ENCODE results near the gene IFNAR2.
"Not testable (repeated sequence)": the region's sequence is repeated elsewhere in the genome, so short reads cannot be mapped to it uniquely, and the experiment has no call there.

The IFNAR2 gene

DNA sequence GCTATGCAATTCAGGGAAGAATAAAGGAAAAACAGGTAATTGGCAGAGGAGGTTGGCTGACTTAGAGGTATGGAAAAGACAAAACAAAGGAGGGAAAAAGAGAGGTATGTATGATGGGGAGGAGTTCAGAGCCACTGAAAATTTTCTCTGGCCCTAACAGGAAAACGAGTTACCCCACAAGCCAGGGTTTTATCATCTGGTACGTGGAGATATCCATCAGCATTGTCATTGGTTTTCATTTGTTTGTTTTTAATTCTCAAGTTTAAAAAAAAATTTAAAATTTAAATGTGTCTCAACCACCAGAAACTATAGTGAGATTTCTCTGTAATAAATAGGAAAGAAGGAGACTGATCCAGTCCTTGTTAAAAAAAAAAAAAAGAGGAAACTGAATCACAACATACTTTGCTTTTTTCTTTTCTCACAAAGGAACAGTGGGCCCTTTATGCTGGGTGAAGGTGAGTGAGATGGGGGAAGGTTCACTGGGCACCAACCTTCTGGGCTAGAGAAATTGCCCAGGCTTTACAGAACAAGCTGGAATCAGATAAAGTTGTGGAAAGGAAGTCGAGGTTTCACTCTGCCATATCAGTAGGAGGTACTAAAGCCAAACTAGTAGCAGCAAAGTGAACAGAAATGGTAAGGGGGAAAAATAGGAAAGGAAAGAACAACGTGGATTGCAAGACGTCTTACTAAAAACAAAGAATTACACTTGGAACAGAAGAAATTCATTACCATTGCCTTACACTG lies 2.7 kb downstream of the IFNAR2 start:
- DNase-seq (ENCODE audit: low spot score in 2 of 2): no peak
- Mint-ChIP-seq H3K4me1 (peaks cover 61% of the 10 kb centered on the region), H3K4me3 (peak overlapping the region; percentile 77), H3K9me3 (no peaks in the 10 kb centered on the region), H3K27ac (peak overlapping the region; percentile 64), H3K36me3 (peaks cover 39% of the 10 kb centered on the region)
- ATAC-seq: no peak

DNA sequence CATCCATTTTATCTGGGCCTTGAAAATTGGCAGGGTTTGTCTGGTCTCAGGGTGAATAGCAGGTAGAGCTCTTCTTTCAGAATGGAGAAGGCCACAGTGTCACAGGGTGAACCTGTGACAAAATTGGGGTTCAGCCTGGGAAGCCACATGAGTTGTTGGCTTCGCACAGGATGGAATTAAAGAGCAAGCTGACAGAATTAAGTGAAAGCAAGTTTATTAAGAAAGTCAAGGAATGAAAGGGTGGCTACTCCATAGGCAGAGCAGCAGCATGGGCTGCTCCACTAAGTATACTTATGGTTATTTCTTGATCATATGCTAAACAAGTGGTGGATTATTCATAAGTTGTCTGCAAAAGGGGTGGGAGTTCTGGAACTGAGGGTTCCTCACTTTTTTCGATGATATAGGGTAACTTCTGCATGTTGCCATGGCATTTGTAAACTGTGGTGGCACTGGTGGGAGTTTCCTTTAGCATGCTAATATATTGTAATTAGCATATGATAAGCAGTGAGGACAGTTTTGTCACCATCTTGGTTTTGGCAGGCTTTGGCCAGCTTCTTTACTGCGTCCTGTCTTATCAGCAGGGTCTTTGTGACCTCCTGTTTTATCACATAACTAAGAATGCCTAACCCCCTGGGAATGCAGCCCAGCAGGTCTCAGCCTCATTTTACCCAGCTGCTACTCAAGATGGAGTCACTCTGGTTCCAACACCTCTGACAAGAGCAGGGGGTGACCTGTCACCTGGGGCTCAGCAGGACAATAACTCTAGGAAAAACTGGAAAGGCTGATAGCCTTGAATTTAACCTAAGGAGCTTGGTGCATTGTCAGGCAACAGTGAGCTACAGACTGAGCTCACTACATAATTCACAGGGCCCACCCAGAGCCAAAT lies 5.1 kb downstream of the IFNAR2 start:
- H3K4me3 Mint-ChIP-seq: no peak overlapping the region
- peak overlapping the region; percentile 9 for H3K27ac Mint-ChIP-seq
- no peaks in the 10 kb centered on the region for H3K9me3 Mint-ChIP-seq
- DNase-seq (ENCODE audit: low spot score in 2 of 2) (peak in 1 of 2 donors; percentile 37), ATAC-seq (peak; percentile 8)
- peaks cover 41% of the 10 kb centered on the region for H3K36me3 Mint-ChIP-seq
- H3K4me1 Mint-ChIP-seq: peaks cover 74% of the 10 kb centered on the region

DNA sequence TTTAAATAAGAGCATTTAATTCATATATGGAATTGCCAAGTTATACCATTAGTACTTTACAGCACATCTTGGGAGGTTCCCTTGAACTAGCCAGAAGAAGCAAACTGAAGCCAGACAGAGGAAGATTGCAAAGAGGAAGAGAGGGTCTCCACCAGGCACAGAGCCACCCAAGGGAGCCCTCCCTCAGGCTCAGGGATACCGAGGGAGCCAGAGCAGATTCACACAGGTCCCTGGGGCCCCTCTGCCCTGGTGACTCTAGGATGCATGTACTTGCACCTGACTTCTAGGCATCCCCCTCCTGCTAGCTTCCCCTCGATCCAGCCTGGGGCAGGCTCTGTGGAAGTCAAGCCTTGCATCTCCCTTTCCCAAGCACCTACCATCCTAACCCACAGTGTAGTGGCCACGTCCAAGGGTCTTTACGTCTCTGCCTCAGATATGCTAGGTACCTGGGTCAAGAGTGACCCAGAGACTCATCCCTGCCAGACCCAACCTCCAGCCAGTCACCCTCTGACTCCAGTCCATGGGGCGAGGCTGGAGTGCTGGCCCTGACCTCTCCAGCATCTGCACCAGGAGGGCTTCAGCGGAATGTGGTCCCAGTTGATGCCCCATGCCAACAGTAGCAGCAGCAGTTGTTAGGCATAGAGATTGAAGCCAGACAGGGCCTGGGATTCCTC lies 6.4 kb downstream of the IFNAR2 start:
- DNase-seq (ENCODE audit: low spot score in 2 of 2) (no peak), ATAC-seq (no peak)
- H3K36me3 Mint-ChIP-seq: peaks cover 39% of the 10 kb centered on the region
- peaks cover 78% of the 10 kb centered on the region for H3K4me1 Mint-ChIP-seq
- no peaks in the 10 kb centered on the region for H3K9me3 Mint-ChIP-seq
- H3K27ac Mint-ChIP-seq: no peak overlapping the region
- peak overlapping the region; percentile 55 for H3K4me3 Mint-ChIP-seq

DNA sequence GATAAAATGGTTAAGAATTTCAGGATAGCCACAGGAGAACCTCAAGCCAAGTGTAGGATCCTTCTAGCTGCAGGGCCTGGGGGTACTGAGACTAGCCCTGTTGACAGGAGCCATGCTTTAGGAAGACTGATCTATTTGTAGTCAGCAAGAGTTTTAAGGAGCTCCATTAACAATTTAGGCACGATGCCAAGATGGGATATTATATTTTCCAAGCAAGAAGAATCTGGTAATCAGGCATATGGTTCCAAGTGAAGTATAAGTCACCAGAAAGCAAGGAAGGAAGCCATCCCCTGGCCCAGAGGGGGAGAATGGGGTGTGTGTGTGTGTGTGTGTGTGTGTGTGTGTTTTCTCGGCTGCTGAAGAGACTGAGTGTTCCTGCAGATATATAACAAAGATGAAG lies 7.0 kb downstream of the IFNAR2 start:
- ATAC-seq (no peak), DNase-seq (ENCODE audit: low spot score in 2 of 2) (no peak)
- Mint-ChIP-seq H3K27ac (no peak overlapping the region), H3K4me3 (peak overlapping the region; percentile 55), H3K36me3 (peaks cover 33% of the 10 kb centered on the region), H3K9me3 (no peaks in the 10 kb centered on the region), H3K4me1 (peaks cover 79% of the 10 kb centered on the region)

DNA sequence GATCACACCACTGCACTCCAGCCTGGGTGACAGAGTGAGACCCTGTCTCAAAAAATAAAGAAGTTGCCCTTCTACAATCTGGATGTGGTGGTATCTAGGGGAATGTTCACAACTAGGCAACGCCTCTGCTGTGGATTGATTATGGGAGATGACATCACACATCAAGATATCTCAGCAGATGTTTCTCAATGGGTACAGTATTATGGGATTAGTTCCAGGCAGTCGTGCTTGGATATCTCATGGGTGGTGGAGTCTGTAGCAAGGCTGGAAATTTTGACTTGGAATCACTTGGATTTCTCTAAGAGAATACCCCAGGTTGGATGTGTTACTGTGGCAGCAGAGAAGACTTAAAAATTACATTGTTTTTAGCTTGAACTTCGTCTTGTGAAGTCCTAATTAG lies 7.7 kb downstream of the IFNAR2 start:
- ATAC-seq: no peak

DNA sequence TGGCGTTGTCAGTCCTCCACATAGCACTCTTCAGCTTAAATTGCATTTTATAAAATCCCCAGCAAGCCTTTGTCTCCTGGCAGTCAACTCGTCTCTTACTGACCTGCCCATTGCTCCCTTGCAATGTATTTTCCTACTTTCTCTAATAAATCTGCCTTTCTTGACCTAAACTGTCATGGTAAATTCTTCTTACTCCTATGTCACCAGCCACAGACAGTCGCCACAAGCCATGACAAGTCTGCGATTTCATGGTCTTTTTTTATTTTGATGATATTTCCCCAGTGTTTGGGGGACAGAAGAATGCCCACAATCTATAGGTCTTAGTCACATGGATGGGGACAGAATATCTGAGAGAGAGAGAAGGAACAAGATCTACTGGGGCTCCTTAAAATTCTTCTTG lies 8.4 kb downstream of the IFNAR2 start:
- Mint-ChIP-seq H3K4me3 (peak overlapping the region; percentile 55), H3K27ac (peak overlapping the region; percentile 77), H3K4me1 (peaks cover 72% of the 10 kb centered on the region), H3K9me3 (no peaks in the 10 kb centered on the region), H3K36me3 (peaks cover 27% of the 10 kb centered on the region)
- DNase-seq (ENCODE audit: low spot score in 2 of 2) (no peak), ATAC-seq (peak; percentile 87)

More for the DNA sequence above, 7.7 kb downstream of the IFNAR2 start:
- Mint-ChIP-seq H3K9me3 (no peaks in the 10 kb centered on the region), H3K4me3 (peak overlapping the region; percentile 55), H3K4me1 (peaks cover 78% of the 10 kb centered on the region), H3K36me3 (peaks cover 31% of the 10 kb centered on the region), H3K27ac (peak overlapping the region; percentile 77)
- DNase-seq (ENCODE audit: low spot score in 2 of 2): no peak

DNA sequence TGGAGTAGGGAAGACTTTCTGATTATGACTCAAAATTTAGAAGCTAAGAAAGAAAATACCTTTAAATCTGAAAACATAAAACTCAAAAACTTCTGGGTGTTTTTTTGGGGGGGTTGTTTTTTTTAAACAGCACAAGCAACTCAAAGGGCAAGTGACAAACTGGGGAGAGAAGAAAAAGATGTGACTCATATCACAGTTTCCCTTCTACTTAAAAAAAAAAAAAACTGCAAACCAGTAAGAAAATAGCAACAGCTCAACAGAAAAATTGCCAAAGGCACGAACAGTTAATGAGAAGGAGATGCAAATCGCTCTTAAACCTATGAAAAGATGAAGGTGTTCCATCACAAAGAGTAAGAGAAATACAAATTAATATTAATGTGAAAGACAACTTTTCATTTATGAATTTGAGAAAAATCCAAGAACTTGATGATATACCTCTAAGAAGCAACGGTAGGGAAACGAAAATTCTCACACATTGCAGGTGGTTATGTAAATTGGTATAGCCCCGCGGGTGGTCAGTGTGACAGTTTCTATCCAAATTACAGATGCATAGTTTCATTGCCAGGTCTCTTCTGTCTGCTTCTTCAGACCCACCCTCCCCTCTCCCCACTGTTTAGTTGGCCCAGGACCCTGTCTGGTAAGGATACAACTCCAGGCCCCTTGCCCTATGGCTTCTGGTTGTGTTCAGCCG lies 9.0 kb downstream of the IFNAR2 start:
- H3K9me3 Mint-ChIP-seq: no peaks in the 10 kb centered on the region
- peaks cover 28% of the 10 kb centered on the region for H3K36me3 Mint-ChIP-seq
- H3K4me1 Mint-ChIP-seq: peaks cover 71% of the 10 kb centered on the region
- H3K27ac Mint-ChIP-seq: peak overlapping the region; percentile 77
- peak overlapping the region; percentile 55 for H3K4me3 Mint-ChIP-seq
- no peak for DNase-seq (ENCODE audit: low spot score in 2 of 2)
- peak; percentile 80 for ATAC-seq

DNA sequence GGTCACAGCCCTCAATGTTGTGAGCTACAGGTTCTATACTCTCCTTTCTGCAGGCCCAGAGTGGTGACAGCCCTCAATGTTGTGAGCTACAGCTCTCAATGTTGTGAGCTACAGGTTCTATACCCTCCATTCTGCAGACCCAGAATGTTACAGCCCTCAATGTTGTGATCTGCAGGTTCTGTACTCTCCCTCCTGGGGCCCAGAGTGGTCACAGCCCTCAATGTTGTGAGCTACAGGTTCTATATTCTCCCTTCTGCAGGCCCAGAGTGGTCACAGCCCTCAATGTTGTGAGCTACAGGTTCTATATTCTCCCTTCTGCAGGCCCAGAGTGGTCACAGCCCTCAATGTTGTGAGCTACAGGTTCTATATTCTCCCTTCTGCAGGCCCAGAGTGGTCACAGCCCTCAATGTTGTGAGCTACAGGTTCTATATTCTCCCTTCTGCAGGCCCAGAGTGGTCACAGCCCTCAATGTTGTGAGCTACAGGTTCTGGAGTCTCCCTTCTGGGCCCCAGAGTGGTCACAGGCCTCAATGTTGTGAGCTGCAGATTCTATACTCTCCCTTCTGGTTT lies 9.9 kb downstream of the IFNAR2 start:
- Mint-ChIP-seq H3K36me3 (peaks cover 34% of the 10 kb centered on the region), H3K4me3 (peak overlapping the region; percentile 55), H3K4me1 (peaks cover 71% of the 10 kb centered on the region), H3K27ac (peak overlapping the region; percentile 77)
- ATAC-seq; H3K9me3 Mint-ChIP-seq; DNase-seq (ENCODE audit: low spot score in 2 of 2): not testable (repeated sequence)

DNA sequence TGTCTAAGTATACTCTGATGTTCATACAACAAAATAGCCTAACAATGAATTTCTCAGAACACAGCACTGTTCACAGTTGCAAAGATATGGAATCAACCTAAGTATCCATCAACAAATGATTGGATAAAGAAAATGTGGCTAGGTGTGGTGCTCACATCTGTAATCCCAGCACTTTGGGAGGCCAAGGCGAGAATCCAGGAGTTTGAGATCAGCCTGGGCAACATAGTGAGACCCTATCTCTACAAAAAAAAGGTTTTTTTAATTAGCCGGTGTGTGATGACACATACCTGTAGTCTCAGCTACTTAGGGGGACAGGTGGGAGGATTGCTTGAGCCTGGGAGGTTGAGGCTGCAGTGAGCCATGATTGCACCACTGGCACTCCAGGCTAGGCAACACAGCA lies 10.7 kb downstream of the IFNAR2 start:
- DNase-seq (ENCODE audit: low spot score in 2 of 2) (no peak), ATAC-seq (no peak)
- no peaks in the 10 kb centered on the region for H3K9me3 Mint-ChIP-seq
- peaks cover 75% of the 10 kb centered on the region for H3K4me1 Mint-ChIP-seq
- peaks cover 41% of the 10 kb centered on the region for H3K36me3 Mint-ChIP-seq
- H3K27ac Mint-ChIP-seq: no peak overlapping the region
- peak overlapping the region; percentile 21 for H3K4me3 Mint-ChIP-seq

DNA sequence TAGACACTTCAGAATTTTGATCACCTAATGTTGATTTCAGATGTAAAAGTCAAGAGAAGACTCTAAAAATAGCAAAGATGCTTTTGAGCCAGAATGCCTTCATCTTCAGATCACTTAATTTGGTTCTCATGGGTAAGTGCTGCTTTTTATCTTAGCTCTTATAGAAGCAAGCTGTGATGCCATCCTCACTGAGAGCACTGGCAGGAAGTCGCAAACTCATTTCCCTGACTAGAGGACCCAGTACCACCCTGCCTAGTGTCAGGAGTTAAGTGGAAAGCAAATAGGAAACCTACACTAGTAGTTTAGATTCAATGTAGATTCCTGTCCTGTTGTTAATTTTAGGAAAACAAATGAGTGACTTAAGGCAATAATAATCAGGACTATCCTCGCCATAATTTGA lies 12.1 kb downstream of the IFNAR2 start:
- H3K36me3 Mint-ChIP-seq: peaks cover 51% of the 10 kb centered on the region
- no peak overlapping the region for H3K4me3 Mint-ChIP-seq
- H3K27ac Mint-ChIP-seq: no peak overlapping the region
- DNase-seq (ENCODE audit: low spot score in 2 of 2): no peak
- H3K4me1 Mint-ChIP-seq: peaks cover 66% of the 10 kb centered on the region
- H3K9me3 Mint-ChIP-seq: no peaks in the 10 kb centered on the region
- no peak for ATAC-seq

DNA sequence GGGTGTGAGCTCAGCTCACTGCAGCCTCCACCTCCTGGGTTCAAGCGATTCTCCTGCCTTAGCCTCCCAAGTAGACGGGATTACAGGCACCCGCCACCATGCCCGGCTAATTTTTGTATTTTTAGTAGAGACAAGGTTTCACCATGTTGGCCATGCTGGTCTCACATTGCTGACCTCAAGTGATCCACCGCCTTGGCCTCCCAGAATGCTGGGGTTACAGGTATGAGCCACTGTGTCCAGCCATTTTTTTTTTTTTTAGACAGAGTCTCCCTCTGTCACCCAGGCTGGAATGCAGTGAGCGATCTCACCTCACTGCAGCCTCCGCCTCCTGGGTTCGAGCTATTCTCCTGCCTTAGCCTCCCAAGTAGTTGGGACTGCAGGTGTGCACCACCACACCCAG lies 13.1 kb downstream of the IFNAR2 start:
- H3K27ac Mint-ChIP-seq, ATAC-seq: not testable (repeated sequence)
- peaks cover 56% of the 10 kb centered on the region for H3K36me3 Mint-ChIP-seq

DNA sequence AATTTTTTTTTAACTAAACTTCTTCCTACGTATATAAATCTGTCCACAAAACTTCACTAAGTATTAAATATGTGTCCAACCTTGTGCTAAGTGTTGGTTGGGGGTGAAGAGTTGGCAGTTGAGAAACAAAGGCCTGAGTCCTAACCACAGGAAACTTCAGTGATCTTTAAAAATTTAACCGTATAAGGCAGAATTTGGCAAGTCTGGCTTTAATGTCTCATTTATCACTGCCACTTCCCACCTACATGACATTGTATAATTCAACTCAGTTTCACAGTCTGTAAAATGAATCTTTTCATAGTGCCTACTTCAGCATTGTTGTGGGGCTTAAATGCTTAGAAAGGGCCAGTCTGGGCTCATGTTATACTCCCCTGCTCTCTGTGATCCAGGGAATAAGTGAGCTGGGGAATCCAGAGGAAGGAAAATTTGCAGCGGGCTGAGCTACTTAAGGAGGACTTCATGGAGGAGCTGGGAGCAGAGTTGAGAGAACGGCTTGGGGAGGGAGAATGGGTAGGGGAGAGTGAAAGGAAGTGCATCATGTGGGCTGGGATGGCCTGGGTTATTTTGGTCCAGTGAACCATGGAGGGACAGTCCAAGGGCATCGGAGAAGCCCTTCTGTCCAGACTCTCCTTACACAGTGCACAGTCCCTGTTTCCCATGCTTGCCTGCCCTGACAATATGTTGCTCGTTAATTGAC lies 14.5 kb downstream of the IFNAR2 start:
- peak overlapping the region; percentile 62 for H3K4me3 Mint-ChIP-seq
- peaks cover 64% of the 10 kb centered on the region for H3K36me3 Mint-ChIP-seq
- ATAC-seq (peak; percentile 74), DNase-seq (ENCODE audit: low spot score in 2 of 2) (peak in 1 of 2 donors; percentile 50)
- peaks cover 46% of the 10 kb centered on the region for H3K4me1 Mint-ChIP-seq
- peak overlapping the region; percentile 85 for H3K27ac Mint-ChIP-seq
- H3K9me3 Mint-ChIP-seq: no peaks in the 10 kb centered on the region

More for the DNA sequence above, 13.1 kb downstream of the IFNAR2 start:
- DNase-seq (ENCODE audit: low spot score in 2 of 2): peak in 1 of 2 donors; percentile 28
- H3K4me3 Mint-ChIP-seq, H3K9me3 Mint-ChIP-seq: not testable (repeated sequence)
- peaks cover 56% of the 10 kb centered on the region for H3K4me1 Mint-ChIP-seq

DNA sequence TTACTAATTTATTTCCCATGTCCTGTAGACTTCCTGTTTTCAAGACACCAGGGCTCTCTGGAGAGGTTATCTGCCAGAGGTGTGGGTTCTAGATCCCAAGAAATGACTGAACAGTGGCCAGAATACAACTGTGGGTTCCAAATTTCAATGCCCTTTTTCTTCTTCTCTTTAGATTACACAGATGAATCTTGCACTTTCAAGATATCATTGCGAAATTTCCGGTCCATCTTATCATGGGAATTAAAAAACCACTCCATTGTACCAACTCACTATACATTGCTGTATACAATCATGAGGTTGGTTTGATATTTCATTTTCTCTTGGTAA lies 15.0 kb downstream of the IFNAR2 start:
- DNase-seq (ENCODE audit: low spot score in 2 of 2) (peak in 1 of 2 donors; percentile 48), ATAC-seq (peak; percentile 50)
- peak overlapping the region; percentile 85 for H3K27ac Mint-ChIP-seq
- peaks cover 69% of the 10 kb centered on the region for H3K36me3 Mint-ChIP-seq
- peaks cover 45% of the 10 kb centered on the region for H3K4me1 Mint-ChIP-seq
- H3K4me3 Mint-ChIP-seq: peak overlapping the region; percentile 62
- H3K9me3 Mint-ChIP-seq: no peaks in the 10 kb centered on the region

DNA sequence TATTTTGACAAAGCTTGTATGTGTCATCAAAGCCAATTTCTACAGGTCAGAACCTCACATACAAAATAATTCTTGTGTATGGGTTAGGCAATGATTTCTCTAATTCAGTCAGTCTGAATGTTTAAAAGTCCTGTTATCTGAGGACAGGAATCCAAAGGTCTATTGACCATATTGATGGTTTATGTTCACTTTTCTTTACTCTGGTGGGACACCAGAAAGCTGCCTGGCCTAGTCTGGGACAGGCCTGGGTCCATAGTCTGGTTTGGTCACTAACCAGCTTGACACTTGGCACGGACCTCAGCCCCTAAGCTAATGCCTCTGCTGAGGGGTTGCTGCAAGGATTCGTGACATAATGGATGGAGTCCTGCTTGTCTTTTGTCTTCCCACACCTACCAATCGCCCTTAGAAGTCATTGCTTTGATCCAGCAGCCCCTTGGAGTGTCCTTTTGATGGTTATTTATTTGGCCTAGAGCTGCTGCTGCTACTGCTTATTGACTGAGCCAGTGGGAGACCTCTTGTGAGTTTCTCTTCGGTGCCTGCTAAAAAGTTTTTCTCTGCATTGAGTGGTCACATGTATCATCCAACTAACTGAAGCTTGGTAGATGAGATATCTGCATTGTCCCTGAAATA lies 15.7 kb downstream of the IFNAR2 start:
- H3K9me3 Mint-ChIP-seq: no peaks in the 10 kb centered on the region
- ATAC-seq: no peak
- peaks cover 76% of the 10 kb centered on the region for H3K36me3 Mint-ChIP-seq
- H3K4me3 Mint-ChIP-seq: peak overlapping the region; percentile 62
- no peak for DNase-seq (ENCODE audit: low spot score in 2 of 2)
- peaks cover 41% of the 10 kb centered on the region for H3K4me1 Mint-ChIP-seq
- peak overlapping the region; percentile 85 for H3K27ac Mint-ChIP-seq
